ENCODE measurements around the gene DCTN2.
"Not testable (repeated sequence)": the region's sequence is repeated elsewhere in the genome, so short reads cannot be mapped to it uniquely, and the experiment has no call there.

The DCTN2 gene

GRCh38 chr12:57563358-57563757, 16.4 kb upstream of the DCTN2 start:
- TF ChIP-seq, protein P1, sequence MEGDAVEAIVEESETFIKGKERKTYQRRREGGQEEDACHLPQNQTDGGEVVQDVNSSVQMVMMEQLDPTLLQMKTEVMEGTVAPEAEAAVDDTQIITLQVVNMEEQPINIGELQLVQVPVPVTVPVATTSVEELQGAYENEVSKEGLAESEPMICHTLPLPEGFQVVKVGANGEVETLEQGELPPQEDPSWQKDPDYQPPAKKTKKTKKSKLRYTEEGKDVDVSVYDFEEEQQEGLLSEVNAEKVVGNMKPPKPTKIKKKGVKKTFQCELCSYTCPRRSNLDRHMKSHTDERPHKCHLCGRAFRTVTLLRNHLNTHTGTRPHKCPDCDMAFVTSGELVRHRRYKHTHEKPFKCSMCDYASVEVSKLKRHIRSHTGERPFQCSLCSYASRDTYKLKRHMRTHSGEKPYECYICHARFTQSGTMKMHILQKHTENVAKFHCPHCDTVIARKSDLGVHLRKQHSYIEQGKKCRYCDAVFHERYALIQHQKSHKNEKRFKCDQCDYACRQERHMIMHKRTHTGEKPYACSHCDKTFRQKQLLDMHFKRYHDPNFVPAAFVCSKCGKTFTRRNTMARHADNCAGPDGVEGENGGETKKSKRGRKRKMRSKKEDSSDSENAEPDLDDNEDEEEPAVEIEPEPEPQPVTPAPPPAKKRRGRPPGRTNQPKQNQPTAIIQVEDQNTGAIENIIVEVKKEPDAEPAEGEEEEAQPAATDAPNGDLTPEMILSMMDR (conservative IDR thresholded peaks at IDR 0.05; ENCODE audit: low read depth, low read length): no peak
- DNase-seq (ENCODE audit: low read depth): no peak
- no peak overlapping the region for H3K4me3 ChIP-seq (ENCODE audit: low read depth, low read length)

DNA sequence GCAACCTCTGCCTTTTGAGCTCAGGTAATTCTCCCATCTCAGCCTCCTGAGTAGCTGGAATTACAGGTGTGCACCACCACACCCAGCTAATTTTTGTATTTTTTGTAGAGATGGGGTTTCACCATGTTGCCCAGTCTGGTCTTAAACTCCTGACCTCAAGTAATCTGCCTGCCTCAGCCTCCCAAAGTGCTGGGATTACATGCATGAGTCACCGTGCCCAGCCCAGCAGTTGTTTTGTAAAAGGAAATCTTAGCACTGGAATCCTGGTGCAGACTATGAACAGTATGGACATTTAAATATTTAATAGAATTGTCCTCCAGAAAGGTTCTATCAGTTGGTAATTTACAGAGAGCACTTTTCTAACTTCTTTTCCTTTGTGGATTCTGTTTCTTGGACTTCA, 14.1 kb upstream of the DCTN2 start:
- H3K4me3 ChIP-seq (ENCODE audit: low read depth, low read length): not testable (repeated sequence)
- peak; percentile 30 for DNase-seq (ENCODE audit: low read depth)

GRCh38 chr12:57560516-57560915, 13.5 kb upstream of the DCTN2 start:
- DNase-seq (ENCODE audit: low read depth): no peak
- TF ChIP-seq, protein P1 (conservative IDR thresholded peaks at IDR 0.05; ENCODE audit: low read depth, low read length): no peak
- H3K4me3 ChIP-seq (ENCODE audit: low read depth, low read length): no peak overlapping the region

DNA sequence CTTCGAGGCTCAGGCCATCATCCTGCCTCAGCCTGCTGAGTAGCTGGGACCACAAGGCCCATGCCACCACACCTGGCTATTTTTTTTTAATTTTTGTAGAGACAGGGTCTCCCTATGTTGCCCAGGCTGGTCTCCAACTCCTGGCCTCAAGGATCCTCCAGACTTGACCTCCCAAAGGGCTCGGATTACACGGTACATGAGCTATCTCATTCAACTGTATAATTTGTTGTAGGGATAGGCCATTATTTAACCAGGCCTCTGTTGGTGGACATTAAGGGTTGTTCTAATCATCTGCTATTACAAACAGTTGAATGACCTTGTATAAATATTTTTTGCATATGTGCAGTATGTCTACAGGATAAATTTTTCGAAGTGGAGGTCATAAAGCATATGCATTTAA, 11.9 kb upstream of the DCTN2 start:
- TF ChIP-seq, protein P1 (conservative IDR thresholded peaks at IDR 0.05; ENCODE audit: low read depth, low read length): no peak
- H3K4me3 ChIP-seq (ENCODE audit: low read depth, low read length): no peak overlapping the region
- no peak for DNase-seq (ENCODE audit: low read depth)

GRCh38 chr12:57554897-57555296, 7.9 kb upstream of the DCTN2 start:
- no peak overlapping the region for H3K4me3 ChIP-seq (ENCODE audit: low read depth, low read length)
- TF ChIP-seq, protein P1 (conservative IDR thresholded peaks at IDR 0.05; ENCODE audit: low read depth, low read length): no peak
- DNase-seq (ENCODE audit: low read depth): no peak

- H3K4me3 ChIP-seq (ENCODE audit: low read depth, low read length): no peak overlapping the region
- TF ChIP-seq, protein P1 (conservative IDR thresholded peaks at IDR 0.05; ENCODE audit: low read depth, low read length): no peak
- no peak for DNase-seq (ENCODE audit: low read depth)
Observed at GRCh38 chr12:57554453-57554852, 7.5 kb upstream of the DCTN2 start.

GRCh38 chr12:57553343-57554202, 6.6 kb upstream of the DCTN2 start:
- DNase-seq (ENCODE audit: low read depth): no peak
- TF ChIP-seq, protein P1 (conservative IDR thresholded peaks at IDR 0.05; ENCODE audit: low read depth, low read length): no peak
- no peak overlapping the region for H3K4me3 ChIP-seq (ENCODE audit: low read depth, low read length)

All from choroid plexus epithelial cell (primary cell).